ENCODE measurements around the gene CFAP57.
A peak's percentile ranks its signal among the peaks of the same experiment; 100 is the strongest.
"Not testable (repeated sequence)": the region's sequence is repeated elsewhere in the genome, so short reads cannot be mapped to it uniquely, and the experiment has no call there.

CFAP57 gene

GRCh38 chr1:43171876-43172526 is at the start of gene CFAP57, which contains the start of gene EBNA1BP2:
Gene CFAP57 (plus strand): TSS chr1:43172330. CDS start chr1:43172754, 424 bp downstream.
Gene EBNA1BP2 (minus strand): TSS chr1:43172290. CDS start chr1:43172118, 172 bp downstream.
- peak; percentile 85 to 87 for DNase-seq

- no peak for DNase-seq
Observed at GRCh38 chr1:43123031-43123430, 49.1 kb upstream of the CFAP57 start.

GRCh38 chr1:43128816-43129215 is 43.3 kb upstream of the CFAP57 start:
- DNase-seq = no peak

- DNase-seq = no peak
Observed at GRCh38 chr1:43129426-43129825, 42.7 kb upstream of the CFAP57 start.

GRCh38 chr1:43134068-43134467 is 38.1 kb upstream of the CFAP57 start:
- DNase-seq = no peak

- no peak for DNase-seq
Observed at GRCh38 chr1:43134640-43135039, 37.5 kb upstream of the CFAP57 start.

- DNase-seq = no peak
Observed at GRCh38 chr1:43135857-43136781, 36.0 kb upstream of the CFAP57 start.

- DNase-seq = no peak
Observed at GRCh38 chr1:43137445-43138052, 34.6 kb upstream of the CFAP57 start.

- not testable (repeated sequence) for DNase-seq
Observed at GRCh38 chr1:43139295-43139694, 32.8 kb upstream of the CFAP57 start.

- DNase-seq = no peak
Observed at GRCh38 chr1:43140010-43140409, 32.1 kb upstream of the CFAP57 start.

GRCh38 chr1:43140583-43140982 is 31.5 kb upstream of the CFAP57 start:
- DNase-seq = no peak

GRCh38 chr1:43143441-43143888 is 28.7 kb upstream of the CFAP57 start:
- DNase-seq = peak in 1 of 2 experiments; percentile 1

- no peak for DNase-seq
Observed at GRCh38 chr1:43144237-43144636, 27.9 kb upstream of the CFAP57 start.

GRCh38 chr1:43147625-43148327 is 24.4 kb upstream of the CFAP57 start:
- peak; percentile 41 to 62 for DNase-seq

- DNase-seq = no peak
Observed at GRCh38 chr1:43149889-43150288, 22.2 kb upstream of the CFAP57 start.

- peak; percentile 28 to 38 for DNase-seq
Observed at GRCh38 chr1:43152866-43153265, 19.3 kb upstream of the CFAP57 start.

GRCh38 chr1:43153443-43153842 is 18.7 kb upstream of the CFAP57 start:
- DNase-seq = no peak

- no peak for DNase-seq
Observed at GRCh38 chr1:43156026-43156425, 16.1 kb upstream of the CFAP57 start.

GRCh38 chr1:43165162-43165561 is 7.0 kb upstream of the CFAP57 start:
- no peak for DNase-seq

GRCh38 chr1:43165765-43166164 is 6.4 kb upstream of the CFAP57 start:
- DNase-seq = no peak

- DNase-seq = peak in 1 of 2 experiments; percentile 18
Observed at GRCh38 chr1:43171312-43171875, 736 bp upstream of the CFAP57 start.

- peak; percentile 87 to 90 for DNase-seq
Observed at GRCh38 chr1:43172527-43172972, 420 bp downstream of the CFAP57 start.

All from Kasumi-1 (cell line).